PC-9 (cell line): Measurements from ENCODE around the gene PHC3.

Experiments
- CTCF ChIP-seq: fragments of 200-600 bp; sonication (generic); conservative IDR thresholded peaks from 2 replicates; pipeline ENCODE4 v1.6.1; 2017; ENCODE audit warnings: mixed run types, antibody characterized with exemption, mild to moderate bottlenecking, moderate library complexity
- EZH2 ChIP-seq: fragments of 200-600 bp; sonication (generic); IDR thresholded peaks from 2 replicates; pipeline ENCODE4 v1.8.0; 2017; ENCODE audit warnings: antibody characterized with exemption, low read depth

- TF ChIP-seq EZH2: no peak
- no peak for TF ChIP-seq CTCF
Observed at GRCh38 chr3:170144437-170144843, 37.1 kb downstream of the PHC3 start.
